ENCODE results near the gene AHCYL2.

DNA sequence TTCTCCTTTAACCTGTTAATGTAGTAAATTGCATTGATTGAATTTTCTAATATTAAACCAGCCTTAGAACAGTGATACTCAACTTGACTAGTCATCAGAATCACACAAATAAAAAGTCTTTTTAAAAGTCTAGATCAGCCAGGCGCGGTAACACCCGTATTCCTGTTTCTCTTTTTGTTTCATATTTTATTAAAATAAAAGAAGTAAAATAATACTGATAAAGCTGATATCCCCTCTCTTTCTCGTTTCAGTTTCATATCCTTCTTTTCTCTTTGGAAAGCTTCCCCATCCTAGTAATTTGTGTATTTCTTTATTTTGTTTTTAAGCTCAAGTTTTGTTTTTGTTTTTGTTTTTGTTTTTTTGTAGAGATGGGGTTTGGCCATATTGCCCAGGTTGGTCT, 27.1 kb upstream of the AHCYL2 start:
- TF ChIP-seq CTCF (IDR thresholded peaks at IDR 0.05), result no peak
- TF ChIP-seq POLR2A (IDR thresholded peaks at IDR 0.05), result no peak

Data from gastroesophageal sphincter (tissue), 3 donors.